ENCODE measurements around the gene DLG5. TPM values are rescaled to one million over a fixed set of nuclear protein-coding genes. Genes with fewer than 3 reads are reported as not detected.

Gene DLG5
- total and polyA plus RNA-seq, 4 donors = 1.2 to 7.1 (median 4.6) TPM

DNA sequence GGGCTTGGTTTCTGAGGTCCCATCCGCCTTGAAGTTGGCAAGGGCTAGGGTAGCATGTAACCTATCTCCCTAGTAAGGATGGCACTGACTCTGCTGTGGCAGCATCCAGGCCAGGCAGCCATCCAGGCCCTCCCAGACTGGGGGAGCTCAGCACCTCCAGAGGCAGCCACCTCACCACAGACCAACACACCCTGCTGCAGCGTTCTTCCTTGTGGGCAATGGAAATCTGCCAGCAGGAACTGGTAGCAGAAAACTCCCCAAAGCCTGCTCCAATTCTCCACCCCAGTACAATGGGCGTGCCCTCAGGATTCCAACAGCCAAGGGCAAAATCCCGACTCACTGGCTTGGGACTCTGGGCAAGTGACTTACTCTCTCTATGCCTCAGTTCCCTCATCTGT is 27.5 kb downstream of the DLG5 start (continued):
- TF ChIP-seq, protein P1, sequence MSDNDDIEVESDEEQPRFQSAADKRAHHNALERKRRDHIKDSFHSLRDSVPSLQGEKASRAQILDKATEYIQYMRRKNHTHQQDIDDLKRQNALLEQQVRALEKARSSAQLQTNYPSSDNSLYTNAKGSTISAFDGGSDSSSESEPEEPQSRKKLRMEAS (IDR thresholded peaks at IDR 0.05) = no peak
- TF ChIP-seq HNF4A (conservative IDR thresholded peaks at IDR 0.05) (no peak), NR2F2 (IDR thresholded peaks at IDR 0.05) (no peak)

DNA sequence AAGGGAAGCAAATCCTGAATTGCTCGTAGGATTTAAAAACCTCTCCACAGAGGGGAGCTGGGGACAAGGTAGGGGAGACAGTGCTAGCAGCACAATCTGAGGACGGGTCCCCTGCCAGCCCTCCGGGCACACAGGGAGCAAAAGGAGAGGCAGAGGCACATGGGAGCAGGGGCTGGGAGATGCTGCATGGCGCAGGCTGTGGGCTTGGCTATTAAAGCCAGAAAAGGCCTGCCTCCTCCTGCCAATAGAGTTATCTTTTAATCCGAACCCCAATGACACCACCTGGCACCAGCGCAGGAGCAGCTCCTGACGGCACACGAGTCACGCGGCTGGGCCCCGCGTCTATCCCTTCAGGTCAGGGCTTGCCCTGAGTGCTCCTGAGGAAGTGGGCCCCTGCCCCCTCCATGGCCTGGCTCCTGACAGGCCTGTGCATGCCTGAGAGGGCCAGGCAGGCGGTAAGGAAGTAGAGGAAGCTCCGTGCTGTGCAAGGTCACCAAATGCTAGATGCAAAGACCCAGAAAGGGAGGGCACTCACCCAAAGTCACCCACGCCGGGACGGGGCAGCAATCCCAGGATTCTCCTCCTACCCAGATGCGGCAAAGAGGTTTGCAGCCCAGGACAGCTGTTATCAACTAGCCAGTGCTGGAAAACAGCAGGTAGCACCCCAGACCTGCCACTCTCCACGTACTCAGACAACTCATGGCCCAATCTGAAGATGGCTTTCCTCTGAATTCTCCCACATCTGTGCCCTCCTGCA is 28.1 kb downstream of the DLG5 start:
- WGBS = 31% methylated on average over 19 of the region's 19 CpGs
- peak; percentile 33 to 61 for TF ChIP-seq RXRA (IDR thresholded peaks at IDR 0.05)
- TF ChIP-seq SP1 (IDR thresholded peaks at IDR 0.05) = peak; percentile 6
- TF ChIP-seq HNF4A (conservative IDR thresholded peaks at IDR 0.05) = peak in 1 of 2 donors; percentile 44
- peak in 1 of 2 donors; percentile 21 for TF ChIP-seq RAD21 (IDR thresholded peaks at IDR 0.05)
- no peak for TF ChIP-seq EGR1 (IDR thresholded peaks at IDR 0.05; ENCODE audit: low read depth in 2 of 2)
- TF ChIP-seq REST (IDR thresholded peaks at IDR 0.05) = no peak
- peak in 1 of 2 donors; percentile 25 for TF ChIP-seq JUND (IDR thresholded peaks at IDR 0.05)
- no peaks in the 10 kb centered on the region for H3K36me3 ChIP-seq (ENCODE audit: control insufficient read depth in 4 of 4, insufficient read depth in 3 of 4, low read depth in 1 of 4, low read length in 3 of 4)
- peaks cover 10 to 33% (median 21%) of the 10 kb centered on the region in 4 donors for H3K4me1 ChIP-seq (ENCODE audit: control insufficient read depth in 4 of 4, insufficient read depth in 4 of 4, low read length in 3 of 4)
- no peaks in the 10 kb centered on the region for H3K27me3 ChIP-seq (ENCODE audit: control insufficient read depth in 4 of 4, insufficient read depth in 4 of 4, low read length in 3 of 4)
- no peak for DNase-seq (ENCODE audit: low spot score)
- H3K9ac ChIP-seq (ENCODE audit: low read depth in 1 of 2, low read length in 2 of 2) = no peak overlapping the region
- H3K9me3 ChIP-seq (ENCODE audit: control insufficient read depth in 4 of 4, low read length in 3 of 4) = no peaks in the 10 kb centered on the region
- H3K27ac ChIP-seq (ENCODE audit: low read depth in 1 of 2, low read length in 2 of 2) = peak overlapping the region in 1 of 2 donors; percentile 35
- H3K4me3 ChIP-seq (ENCODE audit: low read depth in 1 of 3, low read length in 3 of 3) = no peak overlapping the region

DNA sequence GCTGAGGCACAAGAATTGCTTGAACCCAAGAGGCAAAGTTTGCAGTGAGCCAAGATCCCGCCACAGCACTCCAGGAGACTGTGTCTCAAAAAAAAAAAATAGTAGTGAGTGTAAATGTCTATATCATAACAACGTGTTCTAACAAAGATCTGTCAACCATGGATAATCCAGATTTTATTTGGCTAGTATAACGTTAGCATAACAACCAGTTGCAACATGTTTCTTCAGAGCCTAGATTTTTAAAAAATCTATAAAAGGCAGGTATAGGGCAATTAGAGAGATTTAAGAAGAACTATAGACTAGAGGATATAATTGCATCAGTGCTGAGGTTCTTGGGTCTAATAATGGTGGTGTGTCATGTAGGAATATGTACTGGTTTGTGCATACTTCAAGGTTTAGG is 30.5 kb downstream of the DLG5 start:
- H3K4me3 ChIP-seq (ENCODE audit: low read depth in 1 of 3, low read length in 3 of 3) = no peak overlapping the region
- no peaks in the 10 kb centered on the region for H3K36me3 ChIP-seq (ENCODE audit: control insufficient read depth in 4 of 4, insufficient read depth in 3 of 4, low read depth in 1 of 4, low read length in 3 of 4)
- no peak for TF ChIP-seq FOXA1 (IDR thresholded peaks at IDR 0.05)
- no peak for TF ChIP-seq YY1 (IDR thresholded peaks at IDR 0.05)
- no peak for TF ChIP-seq EGR1 (IDR thresholded peaks at IDR 0.05; ENCODE audit: low read depth in 2 of 2)
- TF ChIP-seq, protein P2, sequence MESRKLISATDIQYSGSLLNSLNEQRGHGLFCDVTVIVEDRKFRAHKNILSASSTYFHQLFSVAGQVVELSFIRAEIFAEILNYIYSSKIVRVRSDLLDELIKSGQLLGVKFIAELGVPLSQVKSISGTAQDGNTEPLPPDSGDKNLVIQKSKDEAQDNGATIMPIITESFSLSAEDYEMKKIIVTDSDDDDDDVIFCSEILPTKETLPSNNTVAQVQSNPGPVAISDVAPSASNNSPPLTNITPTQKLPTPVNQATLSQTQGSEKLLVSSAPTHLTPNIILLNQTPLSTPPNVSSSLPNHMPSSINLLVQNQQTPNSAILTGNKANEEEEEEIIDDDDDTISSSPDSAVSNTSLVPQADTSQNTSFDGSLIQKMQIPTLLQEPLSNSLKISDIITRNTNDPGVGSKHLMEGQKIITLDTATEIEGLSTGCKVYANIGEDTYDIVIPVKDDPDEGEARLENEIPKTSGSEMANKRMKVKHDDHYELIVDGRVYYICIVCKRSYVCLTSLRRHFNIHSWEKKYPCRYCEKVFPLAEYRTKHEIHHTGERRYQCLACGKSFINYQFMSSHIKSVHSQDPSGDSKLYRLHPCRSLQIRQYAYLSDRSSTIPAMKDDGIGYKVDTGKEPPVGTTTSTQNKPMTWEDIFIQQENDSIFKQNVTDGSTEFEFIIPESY (IDR thresholded peaks at IDR 0.05) = no peak
- TF ChIP-seq, protein P3, sequence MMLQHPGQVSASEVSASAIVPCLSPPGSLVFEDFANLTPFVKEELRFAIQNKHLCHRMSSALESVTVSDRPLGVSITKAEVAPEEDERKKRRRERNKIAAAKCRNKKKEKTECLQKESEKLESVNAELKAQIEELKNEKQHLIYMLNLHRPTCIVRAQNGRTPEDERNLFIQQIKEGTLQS (IDR thresholded peaks at IDR 0.05) = no peak
- TF ChIP-seq REST (IDR thresholded peaks at IDR 0.05) = no peak
- no peak for TF ChIP-seq FOXA2 (IDR thresholded peaks at IDR 0.05)
- no peak for TF ChIP-seq RXRA (IDR thresholded peaks at IDR 0.05)
- peaks cover 15 to 38% (median 26%) of the 10 kb centered on the region in 4 donors for H3K4me1 ChIP-seq (ENCODE audit: control insufficient read depth in 4 of 4, insufficient read depth in 4 of 4, low read length in 3 of 4)
- no peak overlapping the region for H3K9ac ChIP-seq (ENCODE audit: low read depth in 1 of 2, low read length in 2 of 2)
- H3K27me3 ChIP-seq (ENCODE audit: control insufficient read depth in 4 of 4, insufficient read depth in 4 of 4, low read length in 3 of 4) = no peaks in the 10 kb centered on the region
- no peak for DNase-seq (ENCODE audit: low spot score)
- H3K9me3 ChIP-seq (ENCODE audit: control insufficient read depth in 4 of 4, low read length in 3 of 4) = no peaks in the 10 kb centered on the region
- no peak overlapping the region for H3K27ac ChIP-seq (ENCODE audit: low read depth in 1 of 2, low read length in 2 of 2)
- WGBS = 72% methylated on average over 3 of the region's 3 CpGs
